ENCODE measurements around the gene NDFIP1. TPM values are rescaled to one million over a fixed set of nuclear protein-coding genes. Genes with fewer than 3 reads are reported as not detected.
"Not testable (repeated sequence)": the region's sequence is repeated elsewhere in the genome, so short reads cannot be mapped to it uniquely, and the experiment has no call there.

Gene NDFIP1
- total RNA-seq, 4 donors from 2014 or later = 185 to 351 (median 297) TPM

DNA sequence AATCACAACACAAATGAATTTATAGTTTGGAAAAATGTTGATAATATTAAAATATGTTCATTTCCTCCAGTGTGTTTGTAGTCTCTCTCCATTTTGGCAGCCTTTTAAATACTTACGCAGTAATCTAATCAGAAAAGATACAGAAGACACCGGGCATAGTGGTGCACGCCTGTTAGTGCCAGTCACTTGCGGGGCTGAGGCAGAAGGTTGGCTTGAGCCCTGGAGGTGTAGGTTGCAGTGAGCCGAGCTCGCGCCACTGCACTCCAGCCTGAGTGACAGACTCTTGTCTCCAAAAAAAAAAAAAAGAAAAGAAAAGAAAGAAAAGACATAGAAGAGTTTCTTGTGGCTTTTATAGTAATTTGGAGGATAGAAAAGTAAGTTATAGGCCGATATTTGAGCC is 41.9 kb downstream of the NDFIP1 start:
- TF ChIP-seq, protein P1, sequence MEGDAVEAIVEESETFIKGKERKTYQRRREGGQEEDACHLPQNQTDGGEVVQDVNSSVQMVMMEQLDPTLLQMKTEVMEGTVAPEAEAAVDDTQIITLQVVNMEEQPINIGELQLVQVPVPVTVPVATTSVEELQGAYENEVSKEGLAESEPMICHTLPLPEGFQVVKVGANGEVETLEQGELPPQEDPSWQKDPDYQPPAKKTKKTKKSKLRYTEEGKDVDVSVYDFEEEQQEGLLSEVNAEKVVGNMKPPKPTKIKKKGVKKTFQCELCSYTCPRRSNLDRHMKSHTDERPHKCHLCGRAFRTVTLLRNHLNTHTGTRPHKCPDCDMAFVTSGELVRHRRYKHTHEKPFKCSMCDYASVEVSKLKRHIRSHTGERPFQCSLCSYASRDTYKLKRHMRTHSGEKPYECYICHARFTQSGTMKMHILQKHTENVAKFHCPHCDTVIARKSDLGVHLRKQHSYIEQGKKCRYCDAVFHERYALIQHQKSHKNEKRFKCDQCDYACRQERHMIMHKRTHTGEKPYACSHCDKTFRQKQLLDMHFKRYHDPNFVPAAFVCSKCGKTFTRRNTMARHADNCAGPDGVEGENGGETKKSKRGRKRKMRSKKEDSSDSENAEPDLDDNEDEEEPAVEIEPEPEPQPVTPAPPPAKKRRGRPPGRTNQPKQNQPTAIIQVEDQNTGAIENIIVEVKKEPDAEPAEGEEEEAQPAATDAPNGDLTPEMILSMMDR (IDR thresholded peaks at IDR 0.05) = no peak
- no peak for TF ChIP-seq POLR2A (IDR thresholded peaks at IDR 0.05)
- no peak overlapping the region for H3K27ac ChIP-seq
- no peaks in the 10 kb centered on the region for H3K4me1 ChIP-seq
- H3K36me3 ChIP-seq = peaks cover 6 to 11% of the 10 kb centered on the region in 2 donors
- no peak overlapping the region for H3K4me3 ChIP-seq (replicated peaks in 1 of 3)
- DNase-seq = no peak
- intact Hi-C loops (cut with DNase I) = loop anchor here (5.0 kb wide), 1 partner anchor 402 kb away; no protein-coding TSS in a partner anchor
- H3K27me3 ChIP-seq = no peaks in the 10 kb centered on the region
- no peaks in the 10 kb centered on the region for H3K9me3 ChIP-seq
- 90 to 94% methylated on average over 8 of the region's 8 CpGs for WGBS, 2 donors

GRCh38 chr5:142151436-142152383 is 43.1 kb downstream of the NDFIP1 start:
- Histone ChIP-seq H3K4me3 (replicated peaks in 1 of 3) (no peak overlapping the region), H3K27ac (no peak overlapping the region), H3K27me3 (no peaks in the 10 kb centered on the region), H3K9me3 (no peaks in the 10 kb centered on the region), H3K4me1 (no peaks in the 10 kb centered on the region), H3K36me3 (peaks cover 6 to 10% of the 10 kb centered on the region in 2 donors)
- 54 to 55% methylated on average over 3 of the region's 3 CpGs for WGBS, 2 donors
- TF ChIP-seq, protein P1 (IDR thresholded peaks at IDR 0.05) = peak; percentile 27 to 81 (median 72)
- no peak for TF ChIP-seq POLR2A (IDR thresholded peaks at IDR 0.05)
- intact Hi-C loops (cut with DNase I) = loop anchor here (5.0 kb wide), 1 partner anchor 401 kb away; no protein-coding TSS in a partner anchor
- peak; percentile 23 to 30 for DNase-seq

- 79 to 95% methylated on average over 1 of the region's 1 CpG for WGBS, 2 donors
- H3K4me1 ChIP-seq = no peaks in the 10 kb centered on the region
- TF ChIP-seq, protein P1 (IDR thresholded peaks at IDR 0.05) = no peak
- TF ChIP-seq POLR2A (IDR thresholded peaks at IDR 0.05) = no peak
- intact Hi-C loops (cut with DNase I) = loop anchor here (5.0 kb wide), 1 partner anchor 400 kb away; no protein-coding TSS in a partner anchor
- no peak overlapping the region for H3K4me3 ChIP-seq (replicated peaks in 1 of 3)
- H3K27ac ChIP-seq = no peak overlapping the region
- H3K36me3 ChIP-seq = peaks cover 4 to 6% of the 10 kb centered on the region in 2 donors
- no peaks in the 10 kb centered on the region for H3K9me3 ChIP-seq
- no peak for DNase-seq
- no peaks in the 10 kb centered on the region for H3K27me3 ChIP-seq
Measured at GRCh38 chr5:142152384-142152732, 43.8 kb downstream of the NDFIP1 start.

DNA sequence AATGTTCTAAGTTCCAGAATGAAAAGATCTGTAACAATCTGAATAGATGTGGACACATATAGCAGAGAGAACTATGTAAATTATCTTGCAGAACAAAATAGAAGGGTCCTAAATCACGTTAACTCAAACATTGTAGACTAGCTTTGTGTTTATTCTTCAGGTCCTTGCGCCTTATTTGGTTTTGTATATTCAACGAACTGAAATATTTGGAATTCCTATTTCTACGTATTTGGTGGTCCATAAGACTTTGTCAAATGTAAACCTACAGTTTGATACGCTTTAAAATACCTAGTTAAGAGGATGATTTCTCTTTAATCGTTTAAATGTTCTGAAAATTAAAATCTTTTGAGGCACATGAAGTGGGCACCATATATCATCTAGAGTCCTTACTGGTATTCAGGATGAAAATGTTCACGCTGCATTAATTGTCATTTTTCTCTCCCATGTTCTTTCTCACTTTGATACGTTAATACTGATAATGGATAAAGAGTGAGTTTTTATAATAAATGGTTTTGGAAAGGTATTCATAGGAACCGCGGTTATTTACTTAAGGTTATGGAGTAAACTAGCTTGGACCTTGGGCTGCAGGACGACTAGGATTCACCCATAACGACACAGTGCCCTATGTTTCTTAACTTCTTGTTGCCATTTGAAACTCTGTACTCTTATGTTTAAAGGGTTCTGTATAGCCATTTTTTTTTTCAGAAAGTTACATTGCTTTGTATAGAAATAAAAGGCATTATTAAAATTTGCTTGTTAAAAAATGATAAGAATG is 45.3 kb downstream of the NDFIP1 start:
- no peak overlapping the region for H3K27ac ChIP-seq
- TF ChIP-seq, protein P1 (IDR thresholded peaks at IDR 0.05) = no peak
- no peak for TF ChIP-seq POLR2A (IDR thresholded peaks at IDR 0.05)
- H3K36me3 ChIP-seq = no peaks in the 10 kb centered on the region
- H3K9me3 ChIP-seq = no peaks in the 10 kb centered on the region
- no peak for DNase-seq
- H3K27me3 ChIP-seq = no peaks in the 10 kb centered on the region
- H3K4me1 ChIP-seq = peaks cover 0 to 1% of the 10 kb centered on the region in 2 donors
- H3K4me3 ChIP-seq (replicated peaks in 1 of 3) = no peak overlapping the region
- 89 to 95% methylated on average over 12 of the region's 12 CpGs for WGBS, 2 donors
- intact Hi-C loops (cut with DNase I) = loop anchor here (5.0 kb wide), 1 partner anchor 398 kb away; no protein-coding TSS in a partner anchor

GRCh38 chr5:142154449-142154841 is 45.9 kb downstream of the NDFIP1 start:
- WGBS, 2 donors = 94 to 97% methylated on average over 12 of the region's 12 CpGs

More at GRCh38 chr5:142154449-142154841, 45.9 kb downstream of the NDFIP1 start:
- not testable (repeated sequence) for H3K27me3 ChIP-seq; H3K4me1 ChIP-seq; H3K9me3 ChIP-seq; H3K27ac ChIP-seq; H3K36me3 ChIP-seq; H3K4me3 ChIP-seq (replicated peaks in 1 of 3); DNase-seq
- intact Hi-C loops (cut with DNase I) = loop anchor here (5.0 kb wide), 1 partner anchor 398 kb away; no protein-coding TSS in a partner anchor
